CD4-positive, alpha-beta T cell treated with Interleukin-21 for 1 hour (primary cell): Measurements from ENCODE around the gene TMED5.
"Not testable (repeated sequence)": the region's sequence is repeated elsewhere in the genome, so short reads cannot be mapped to it uniquely, and the experiment has no call there.

Source experiments
- DNase-seq: peaks from one replicate; pipeline ENCODE4 v3.0.0-alpha.2; 2020

The TMED5 gene

DNA sequence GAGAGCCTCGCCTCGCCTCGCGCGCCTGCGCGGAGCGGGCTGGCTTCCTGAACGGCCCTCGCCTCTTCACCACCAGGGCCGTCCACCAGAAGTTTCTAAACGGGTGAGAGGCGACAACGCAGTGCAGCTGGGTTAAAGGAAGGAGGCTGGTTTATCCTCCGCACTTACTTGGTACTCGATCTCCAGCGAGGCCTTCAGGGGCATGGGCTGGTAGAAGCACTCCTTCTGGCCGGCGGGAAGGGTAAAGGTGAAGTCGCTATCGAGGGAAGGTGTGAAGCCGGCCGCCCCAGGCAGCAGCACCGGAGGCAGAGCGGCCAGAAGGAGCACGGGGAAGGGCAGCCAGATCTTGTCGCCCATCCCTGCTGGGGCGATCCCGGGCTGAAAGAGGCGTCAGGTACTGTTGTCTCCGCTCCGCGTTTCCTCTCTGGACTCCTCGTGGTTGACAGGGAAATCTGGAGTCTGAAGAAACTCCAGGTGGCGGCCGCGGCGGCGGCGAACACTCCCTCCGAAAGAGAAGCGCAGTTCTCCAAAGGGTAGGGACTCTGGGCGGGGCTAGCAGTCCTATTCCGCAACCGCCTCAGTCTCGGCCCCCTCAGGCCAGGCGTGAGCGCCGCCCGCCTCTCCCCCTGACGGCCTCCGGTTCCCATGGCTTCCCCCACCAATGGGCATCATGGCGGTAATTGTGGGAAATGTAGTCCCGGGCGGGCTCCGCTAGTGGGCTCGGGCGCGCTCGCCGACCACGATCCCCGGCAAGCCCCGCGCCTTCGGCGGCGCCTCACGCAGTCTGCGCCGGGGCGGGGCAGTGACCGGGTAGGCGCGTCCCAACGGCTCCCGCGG, at the start of gene TMED5:
Gene TMED5 (minus strand): TSS at position 528 of the 837 bp plus-strand sequence. CDS start 171 bp downstream, at position 357.
- peak; percentile 98 for DNase-seq

DNA sequence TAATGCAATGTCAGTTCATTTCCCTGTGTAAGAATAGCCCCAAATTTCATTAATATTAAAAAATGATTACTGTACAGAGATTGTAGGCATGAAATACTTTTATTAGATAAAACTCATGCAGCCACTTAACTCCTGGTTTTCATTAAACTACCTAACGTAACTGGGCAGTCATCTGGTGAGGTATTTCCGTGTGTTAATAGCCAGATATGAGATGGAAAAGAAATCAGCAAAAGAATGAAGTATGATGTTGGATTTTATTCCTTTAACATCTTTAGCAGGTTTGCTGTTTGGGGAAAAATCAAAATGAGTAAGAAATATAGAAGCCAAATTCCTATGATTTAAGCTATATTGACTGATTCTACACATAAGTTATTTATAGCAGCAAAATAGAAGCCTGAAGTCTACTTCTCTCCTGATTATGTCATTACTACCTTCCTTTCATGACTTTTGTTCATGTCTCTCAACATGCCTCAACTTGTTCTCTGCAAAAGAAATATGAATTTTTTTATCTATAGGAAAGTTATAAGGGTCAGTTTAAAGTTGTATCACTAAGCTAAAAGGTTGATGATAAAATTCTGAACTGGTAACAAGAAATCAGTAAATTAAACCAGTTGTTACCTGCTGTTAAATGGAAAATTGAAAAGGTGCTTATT, 42.9 kb upstream of the TMED5 start:
- DNase-seq = no peak

DNA sequence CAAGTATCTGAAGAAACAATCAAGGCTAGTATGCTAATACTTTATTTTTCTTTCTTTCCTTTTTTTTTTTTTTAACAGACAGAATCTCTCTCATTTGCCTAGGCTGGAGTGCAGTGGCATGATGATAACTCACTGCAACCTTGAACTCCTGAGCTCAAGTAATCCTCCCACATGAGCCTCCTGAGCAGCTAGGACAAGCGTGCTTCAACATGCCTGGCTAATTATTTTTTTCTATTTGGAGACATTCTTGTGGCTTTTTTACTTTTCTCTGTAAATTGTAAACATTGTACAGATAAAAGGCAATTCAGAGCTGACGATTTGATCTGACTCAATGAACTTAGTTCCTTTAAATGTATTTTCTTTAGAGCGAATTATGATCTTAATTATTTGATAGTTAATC, 41.7 kb upstream of the TMED5 start:
- no peak for DNase-seq

GRCh38 chr1:93220716-93221115, 40.5 kb upstream of the TMED5 start:
- not testable (repeated sequence) for DNase-seq

- DNase-seq = peak; percentile 29
Observed at GRCh38 chr1:93219443-93219842, 39.2 kb upstream of the TMED5 start.

DNA sequence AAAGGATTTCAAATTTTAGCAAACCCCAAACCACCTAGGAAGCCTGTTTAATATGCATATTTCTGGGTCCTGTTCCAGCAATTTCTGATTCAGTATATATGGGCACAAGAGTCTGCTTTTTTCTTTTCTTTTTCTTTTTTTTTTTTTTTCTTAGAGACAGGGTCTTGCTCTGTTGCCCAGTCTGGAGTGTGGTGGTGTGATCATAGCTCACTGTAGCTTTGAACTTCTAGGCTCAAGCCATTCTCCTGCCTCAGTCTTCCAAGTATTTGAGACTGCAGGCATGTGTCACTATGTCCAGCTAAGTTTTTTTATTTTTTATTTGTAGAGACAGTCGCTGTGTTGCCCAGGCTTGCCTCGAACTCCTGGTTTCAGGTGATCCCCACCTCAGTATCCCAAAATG, 35.1 kb upstream of the TMED5 start:
- DNase-seq = no peak

GRCh38 chr1:93207211-93207610, 27.0 kb upstream of the TMED5 start:
- no peak for DNase-seq

- no peak for DNase-seq
Observed at GRCh38 chr1:93206567-93206954, 26.3 kb upstream of the TMED5 start.

DNA sequence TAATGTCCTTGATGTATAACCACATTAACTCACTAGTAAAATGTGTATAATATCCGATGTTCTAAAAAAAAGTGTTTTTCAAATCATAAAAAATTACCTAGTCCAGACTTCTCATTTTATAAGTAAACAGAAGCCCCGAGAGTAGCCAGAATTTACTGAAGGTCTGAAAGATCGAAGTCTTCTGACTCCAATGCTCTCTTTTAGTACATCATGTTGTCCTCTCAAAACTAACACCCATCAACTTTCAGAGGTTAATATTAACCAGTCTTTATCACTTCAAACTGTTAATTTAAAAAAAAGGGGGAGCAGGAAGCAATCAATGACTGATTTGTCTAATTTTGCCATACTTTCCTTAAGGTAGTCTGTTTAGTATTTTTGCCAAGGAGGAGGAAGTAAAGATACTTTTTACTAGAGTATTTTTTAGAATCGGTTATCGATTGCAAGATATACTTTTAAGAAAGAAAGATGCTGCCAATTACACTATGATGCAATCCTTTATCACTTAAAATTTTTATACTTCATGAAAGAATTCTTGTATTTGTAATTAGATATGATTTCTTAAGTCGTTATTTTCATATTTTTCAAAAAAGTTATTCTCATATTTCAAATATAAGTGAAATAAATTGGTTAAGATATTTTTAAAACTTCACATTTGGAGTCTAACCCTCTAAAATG, 25.8 kb upstream of the TMED5 start:
- no peak for DNase-seq

DNA sequence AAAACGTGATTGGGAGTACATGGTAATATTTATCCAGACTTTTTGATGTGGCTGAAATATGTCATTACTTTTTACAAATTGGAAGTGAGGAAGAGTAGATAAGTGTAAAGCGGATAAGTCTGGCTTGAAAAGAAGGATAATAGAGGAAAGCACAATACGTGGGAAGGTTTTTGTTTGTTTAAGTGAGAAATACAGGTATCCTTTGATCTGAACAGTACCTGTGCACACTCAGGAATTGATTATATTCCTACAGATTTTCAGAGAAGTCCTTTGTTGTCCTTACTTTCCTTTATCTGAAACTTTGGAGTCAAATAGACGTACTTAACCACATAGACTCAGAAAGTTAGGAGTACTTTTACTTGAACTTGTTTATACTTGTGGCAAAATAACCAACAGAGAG, 20.5 kb upstream of the TMED5 start:
- DNase-seq = no peak

GRCh38 chr1:93200086-93200620, 19.9 kb upstream of the TMED5 start:
- DNase-seq = no peak

GRCh38 chr1:93199150-93199549, 18.9 kb upstream of the TMED5 start:
- DNase-seq = no peak

GRCh38 chr1:93196591-93196990, 16.4 kb upstream of the TMED5 start:
- no peak for DNase-seq

- no peak for DNase-seq
Observed at GRCh38 chr1:93194231-93194990, 14.2 kb upstream of the TMED5 start.

DNA sequence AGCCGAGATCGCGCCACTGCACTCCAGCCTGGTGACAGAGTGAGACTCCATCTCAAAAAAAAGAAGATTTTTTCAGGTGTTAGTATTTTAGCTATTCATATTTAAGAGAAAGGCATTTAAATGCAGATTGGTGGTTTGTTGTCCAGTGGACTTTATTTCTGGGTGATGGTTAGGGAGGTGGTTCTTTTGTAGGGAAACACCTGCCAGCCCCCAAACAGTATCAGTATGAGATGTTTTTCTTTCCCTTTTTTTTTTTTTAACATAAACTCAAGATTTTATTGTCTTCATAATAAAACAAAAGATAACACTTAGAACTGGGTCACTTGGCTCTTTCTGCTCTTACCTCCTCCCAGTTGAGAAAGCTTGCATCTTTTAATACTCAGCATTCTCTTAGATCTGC, 10.2 kb upstream of the TMED5 start:
- no peak for DNase-seq

- DNase-seq = no peak
Observed at GRCh38 chr1:93186667-93187066, 6.5 kb upstream of the TMED5 start.

DNA sequence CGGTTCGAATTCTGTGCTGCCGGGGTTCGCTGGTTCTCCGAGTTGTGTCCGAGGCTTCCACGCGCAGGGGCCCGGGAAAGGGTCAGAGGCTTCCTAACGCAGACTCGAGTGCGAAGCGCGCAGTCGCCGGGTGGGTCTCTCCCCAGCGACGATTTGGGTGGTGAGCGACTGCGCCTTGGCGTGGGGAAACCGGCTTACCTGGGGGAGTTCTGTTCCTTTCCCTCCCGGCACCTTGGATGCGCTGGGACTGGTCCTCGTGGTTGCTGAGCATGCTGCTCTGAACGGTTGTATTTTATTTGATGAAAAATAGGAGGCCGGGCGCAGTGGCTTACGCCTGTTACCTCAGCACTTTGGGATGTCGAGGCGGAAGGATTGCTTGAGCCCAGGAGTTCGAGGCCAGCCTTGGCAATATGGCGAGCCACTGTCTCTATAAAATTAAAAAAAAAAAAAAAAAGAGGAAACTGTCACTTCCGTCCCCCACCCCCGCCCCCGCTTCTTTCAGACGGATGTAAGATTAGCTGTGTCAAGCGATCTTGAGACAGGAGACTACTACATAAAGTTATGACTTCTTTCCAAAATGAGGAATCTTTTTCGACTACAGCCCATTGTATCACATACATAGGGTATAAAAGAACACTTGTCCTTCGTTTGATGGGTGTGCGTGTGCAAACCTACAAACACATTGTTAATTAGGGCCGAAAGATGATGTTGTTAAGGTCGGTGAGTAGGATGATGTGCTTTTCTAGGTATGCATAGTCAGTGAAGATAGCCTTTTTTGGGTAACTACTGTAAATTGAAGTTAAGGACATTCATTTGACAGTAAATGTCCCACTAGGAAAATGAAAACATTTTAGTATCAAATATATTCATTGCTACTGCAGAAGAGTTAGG, 755 bp upstream of the TMED5 start, which contains the start of gene CCDC18:
Gene CCDC18 (plus strand): TSS at position 2 of the 891 bp plus-strand sequence. CDS start 2,638 bp downstream, outside the sequence.
- peak; percentile 68 for DNase-seq

- DNase-seq = no peak
Observed at GRCh38 chr1:93178418-93178817, 1.8 kb downstream of the TMED5 start.

DNA sequence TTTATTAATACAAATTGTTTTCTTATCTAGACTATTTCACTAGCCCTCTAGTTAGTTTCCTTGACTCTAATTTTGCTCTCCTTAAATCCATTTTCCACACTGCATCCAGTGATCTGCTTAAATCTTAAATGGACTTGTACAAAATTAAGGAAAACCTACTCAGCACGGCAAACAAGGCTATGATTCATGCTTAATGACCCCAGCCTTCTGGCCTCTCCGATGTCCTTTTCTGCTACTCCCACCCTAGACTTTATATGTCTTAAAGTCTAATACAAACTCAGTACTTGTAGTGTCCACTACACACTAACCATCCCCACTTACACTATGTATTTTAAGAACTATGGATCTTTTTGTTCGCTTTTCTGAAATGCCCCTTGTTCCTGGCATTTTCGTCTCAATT, 2.2 kb downstream of the TMED5 start:
- no peak for DNase-seq

DNA sequence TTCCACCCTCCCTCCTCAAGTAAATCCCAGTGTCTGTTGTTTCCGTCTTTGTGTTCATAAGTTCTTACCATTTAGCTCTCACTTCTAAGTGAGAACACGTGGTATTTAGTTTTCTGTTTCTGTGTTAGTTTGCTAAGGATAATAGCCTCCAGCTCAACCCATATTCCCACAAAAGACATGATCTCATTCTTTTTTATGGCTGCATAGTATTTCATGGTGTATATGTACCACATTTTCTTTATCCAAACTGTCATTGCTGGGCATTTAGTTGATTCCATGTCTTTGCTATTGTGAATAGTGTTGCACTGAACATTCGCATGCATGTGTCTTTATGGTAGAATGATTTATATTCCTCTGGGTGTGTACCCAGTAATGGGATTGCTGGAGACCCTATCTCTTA, 5.6 kb downstream of the TMED5 start:
- not testable (repeated sequence) for DNase-seq

- no peak for DNase-seq
Observed at GRCh38 chr1:93172778-93173177, 7.4 kb downstream of the TMED5 start.
